HG03520 (cell line): ENCODE measurements around the gene STIMATE.

ENCODE experiments used
- ATAC-seq: cut with Tn5 transposase; IDR thresholded peaks from one replicate; pipeline ENCODE4 v1.9.1; 2021; ENCODE audit warnings: mild to moderate bottlenecking, moderate library complexity; ENCODE audit not compliant: unreplicated experiment

The STIMATE gene

GRCh38 chr3:52843108-52843865 lies 54.1 kb downstream of the STIMATE start:
- no peak for ATAC-seq

GRCh38 chr3:52842424-52842823 lies 54.9 kb downstream of the STIMATE start:
- ATAC-seq, result no peak

GRCh38 chr3:52841981-52842340 lies 55.4 kb downstream of the STIMATE start:
- no peak for ATAC-seq

GRCh38 chr3:52841211-52841980 lies 56.0 kb downstream of the STIMATE start:
- ATAC-seq, result no peak

GRCh38 chr3:52839892-52840545 lies 57.3 kb downstream of the STIMATE start:
- ATAC-seq, result no peak

GRCh38 chr3:52839268-52839575 lies 58.1 kb downstream of the STIMATE start:
- no peak for ATAC-seq

- ATAC-seq, result no peak
Observed at GRCh38 chr3:52838561-52839267, 58.6 kb downstream of the STIMATE start.

GRCh38 chr3:52836986-52837385 lies 60.4 kb downstream of the STIMATE start:
- ATAC-seq, result no peak

GRCh38 chr3:52836471-52836845 lies 60.9 kb downstream of the STIMATE start:
- ATAC-seq, result no peak

- ATAC-seq, result no peak
Observed at GRCh38 chr3:52835766-52836470, 61.4 kb downstream of the STIMATE start.

GRCh38 chr3:52834871-52835501 lies 62.4 kb downstream of the STIMATE start, which contains the start of gene MUSTN1:
MUSTN1 (minus strand) TSS chr3:52835019; CDS start chr3:52834948, 71 bp downstream.
- no peak for ATAC-seq

- no peak for ATAC-seq
Observed at GRCh38 chr3:52833202-52833601, 64.1 kb downstream of the STIMATE start.

GRCh38 chr3:52831500-52832301 lies 65.6 kb downstream of the STIMATE start:
- ATAC-seq, result no peak

- ATAC-seq, result no peak
Observed at GRCh38 chr3:52830535-52831258, 66.7 kb downstream of the STIMATE start, which contains the start of gene ITIH4. ITIH4 (minus strand) TSS chr3:52830672; CDS start chr3:52830642, 30 bp downstream.

- ATAC-seq, result no peak
Observed at GRCh38 chr3:52829906-52830463, 67.4 kb downstream of the STIMATE start.

GRCh38 chr3:52829482-52829881 lies 67.9 kb downstream of the STIMATE start:
- ATAC-seq, result no peak

GRCh38 chr3:52827866-52828376 lies 69.4 kb downstream of the STIMATE start:
- no peak for ATAC-seq

- ATAC-seq, result no peak
Observed at GRCh38 chr3:52827441-52827840, 69.9 kb downstream of the STIMATE start.
